ENCODE results near the gene DSCAM. TPM values are rescaled to one million over a fixed set of nuclear protein-coding genes. Genes with fewer than 3 reads are reported as not detected.
"Not testable (repeated sequence)": the region's sequence is repeated elsewhere in the genome, so short reads cannot be mapped to it uniquely, and the experiment has no call there.

DSCAM gene
- total and polyA plus RNA-seq, 10 of the 15 experiments (the other 5 are each of a cell fraction or from before 2014, with no cell fraction given): not detected

GRCh38 chr21:40182491-40182890 lies 664.5 kb downstream of the DSCAM start:
- SMC1A ChIA-PET (ENCODE audit: uncharacterized antibody, unreplicated experiment): not testable (repeated sequence)

GRCh38 chr21:40179166-40179565 lies 667.8 kb downstream of the DSCAM start:
- no peak overlapping the region for H3K27ac ChIP-seq (ENCODE audit: control insufficient read depth, insufficient read depth)
- in situ Hi-C loops (cut with MboI): no loop called here
- H3K79me2 ChIP-seq (ENCODE audit: control insufficient read depth, insufficient read depth, low read length): no peaks in the 10 kb centered on the region
- no peaks in the 10 kb centered on the region for H3K27me3 ChIP-seq (replicated peaks in 1 of 2; ENCODE audit: control insufficient read depth in 2 of 2, insufficient read depth in 2 of 2, low read length in 1 of 2)
- TF ChIP-seq ZNF217 (IDR thresholded peaks at IDR 0.05): no peak
- no peak for TF ChIP-seq YY1 (IDR thresholded peaks at IDR 0.05; ENCODE audit: low read depth, low read length)
- TF ChIP-seq ZNF622 (IDR thresholded peaks at IDR 0.05): no peak
- TF ChIP-seq BCL3 (IDR thresholded peaks at IDR 0.05; ENCODE audit: borderline replicate concordance, insufficient read depth, low read depth, low read length, poor library complexity, severe bottlenecking): no peak
- H3K4me3 ChIP-seq: no peak overlapping the region
- ChIA-PET CTCF (no interaction called here), POLR2A (no interaction called here), RAD21 (ENCODE audit: unreplicated experiment) (no interaction called here), SMC1A (ENCODE audit: uncharacterized antibody, unreplicated experiment) (no interaction called here)
- DNase-seq (ENCODE audit: low read depth, low spot score) (no peak), ATAC-seq (no peak), FAIRE-seq (no peak)
- H4K20me1 ChIP-seq (ENCODE audit: control insufficient read depth, insufficient read depth): no peaks in the 10 kb centered on the region
- H3K9me3 ChIP-seq (replicated peaks; ENCODE audit: control insufficient read depth, insufficient read depth, low read length): no peaks in the 10 kb centered on the region; the same call in 2 of the 3 replicates
- BruUV-seq (replicated peaks): no TSS peak
- H2AFZ ChIP-seq (ENCODE audit: control insufficient read depth, low read depth, low read length): no peak overlapping the region
- H3K9ac ChIP-seq (ENCODE audit: control insufficient read depth, insufficient read depth, low read length): no peak overlapping the region
- WGBS (ENCODE audit: insufficient coverage, insufficient replicate concordance, low lambda C conversion rate, missing lambda C conversion rate): 28% methylated on average over 4 of the region's 5 CpGs
- no peak overlapping the region for H3K4me2 ChIP-seq (ENCODE audit: control insufficient read depth, insufficient read depth)
- intact Hi-C loops (cut with micrococcal nuclease; ENCODE audit: unreplicated experiment): no loop called here
- no peaks in the 10 kb centered on the region for H3K36me3 ChIP-seq (ENCODE audit: control insufficient read depth in 2 of 2, insufficient read depth in 2 of 2, low read length in 1 of 2)
- no peaks in the 10 kb centered on the region for H3K4me1 ChIP-seq (ENCODE audit: control insufficient read depth, insufficient read depth, low read length)

More at GRCh38 chr21:40182491-40182890, 664.5 kb downstream of the DSCAM start:
- DNase-seq (ENCODE audit: low read depth, low spot score); H3K4me3 ChIP-seq; H3K79me2 ChIP-seq (ENCODE audit: control insufficient read depth, insufficient read depth, low read length); RAD21 ChIA-PET (ENCODE audit: unreplicated experiment); H3K4me1 ChIP-seq (ENCODE audit: control insufficient read depth, insufficient read depth, low read length); H3K4me2 ChIP-seq (ENCODE audit: control insufficient read depth, insufficient read depth); H2AFZ ChIP-seq (ENCODE audit: control insufficient read depth, low read depth, low read length); POLR2A ChIA-PET; H3K9ac ChIP-seq (ENCODE audit: control insufficient read depth, insufficient read depth, low read length); H3K9me3 ChIP-seq (replicated peaks; ENCODE audit: control insufficient read depth, insufficient read depth, low read length); intact Hi-C loops (cut with micrococcal nuclease; ENCODE audit: unreplicated experiment); CTCF ChIA-PET; H3K27me3 ChIP-seq (replicated peaks in 1 of 2; ENCODE audit: control insufficient read depth in 2 of 2, insufficient read depth in 2 of 2, low read length in 1 of 2); in situ Hi-C loops (cut with MboI); H4K20me1 ChIP-seq (ENCODE audit: control insufficient read depth, insufficient read depth); BruUV-seq (replicated peaks); H3K36me3 ChIP-seq (ENCODE audit: control insufficient read depth in 2 of 2, insufficient read depth in 2 of 2, low read length in 1 of 2); FAIRE-seq; H3K27ac ChIP-seq (ENCODE audit: control insufficient read depth, insufficient read depth); ATAC-seq: not testable (repeated sequence)
- WGBS (ENCODE audit: insufficient coverage, insufficient replicate concordance, low lambda C conversion rate, missing lambda C conversion rate): 57% methylated on average over 6 of the region's 19 CpGs

Measured in GM12878 (cell line).